GM10248 (cell line): ENCODE data around the gene PPP2R1A.

Source experiments
- CTCF ChIA-PET: fragments of 300-600 bp; sonication (Branson Sonifier 250); formaldehyde crosslinking; extraction: SDS; loops from one replicate; lab custom pipeline; 2021; ENCODE audit warnings: antibody characterized with exemption; lab: Yijun Ruan, JAX
- POLR2A ChIA-PET: fragments of 350-650 bp; sonication (Branson Sonifier 250); formaldehyde crosslinking; extraction: SDS; loops from one replicate; lab custom pipeline; 2020; ENCODE audit warnings: antibody characterized with exemption; lab: Yijun Ruan, JAX
- DNase-seq: peaks from one replicate; pipeline ENCODE4 v3.0.0; 2012; ENCODE audit errors: extremely low spot score
- TF ChIP-seq, protein P1 (sequence below): IDR thresholded peaks from 2 replicates; pipeline ENCODE4 v1.5.1; 2012; ENCODE audit warnings: mild to moderate bottlenecking, low read depth; ENCODE audit errors: extremely low read depth, missing control alignments, control extremely low read depth

PPP2R1A gene

DNA sequence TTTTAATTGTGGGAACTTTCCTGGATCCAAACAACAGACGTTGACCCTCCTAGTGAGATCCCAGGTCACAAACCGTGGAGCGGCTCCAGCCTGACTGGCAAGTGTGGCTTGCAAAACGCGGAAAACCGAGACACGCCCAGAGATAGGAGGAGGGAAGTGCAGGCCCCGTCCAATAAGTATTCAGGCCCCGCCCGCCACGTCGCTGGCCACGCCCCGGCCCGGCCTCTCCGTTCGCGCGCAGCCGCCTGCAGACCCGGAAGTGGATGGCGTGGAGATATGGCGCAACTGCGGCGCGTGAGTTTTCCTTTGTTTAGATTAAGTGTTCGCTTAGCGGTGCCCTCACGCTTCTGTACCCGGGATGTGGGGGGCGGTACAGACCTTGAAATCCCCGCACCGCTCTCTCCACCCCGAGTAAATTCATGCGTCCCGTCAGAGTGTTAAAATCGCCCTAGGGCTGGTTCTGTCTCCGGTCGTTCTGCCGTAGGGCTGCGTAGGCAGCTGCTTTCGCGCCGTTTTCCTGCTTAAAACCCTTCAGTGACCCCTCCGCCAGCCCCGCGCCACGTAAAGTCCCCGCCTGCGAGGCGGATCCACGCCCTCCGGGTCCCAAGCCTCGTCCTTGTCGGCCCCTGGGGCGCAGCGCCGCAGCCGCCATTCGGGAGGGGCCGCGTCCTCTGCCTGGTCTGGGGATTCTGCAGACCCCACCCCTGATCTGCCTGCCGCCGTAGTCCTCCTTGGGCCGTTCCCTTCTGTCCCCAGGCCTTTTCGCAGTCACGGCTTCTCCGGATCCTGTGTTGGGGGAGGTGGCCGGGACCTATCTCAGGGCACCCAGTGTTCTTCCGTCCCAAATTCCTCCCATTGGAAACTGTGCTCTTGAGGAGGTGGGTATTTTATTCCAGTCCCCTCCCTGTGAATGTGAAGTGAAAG lies 79.7 kb downstream of the PPP2R1A start, which contains the start of gene ZNF766:
Gene ZNF766 (plus strand): TSS at position 250 of the 924 bp plus-strand sequence. CDS start 27 bp downstream, at position 277.
- ChIA-PET CTCF (no interaction called here), POLR2A (no interaction called here)

DNA sequence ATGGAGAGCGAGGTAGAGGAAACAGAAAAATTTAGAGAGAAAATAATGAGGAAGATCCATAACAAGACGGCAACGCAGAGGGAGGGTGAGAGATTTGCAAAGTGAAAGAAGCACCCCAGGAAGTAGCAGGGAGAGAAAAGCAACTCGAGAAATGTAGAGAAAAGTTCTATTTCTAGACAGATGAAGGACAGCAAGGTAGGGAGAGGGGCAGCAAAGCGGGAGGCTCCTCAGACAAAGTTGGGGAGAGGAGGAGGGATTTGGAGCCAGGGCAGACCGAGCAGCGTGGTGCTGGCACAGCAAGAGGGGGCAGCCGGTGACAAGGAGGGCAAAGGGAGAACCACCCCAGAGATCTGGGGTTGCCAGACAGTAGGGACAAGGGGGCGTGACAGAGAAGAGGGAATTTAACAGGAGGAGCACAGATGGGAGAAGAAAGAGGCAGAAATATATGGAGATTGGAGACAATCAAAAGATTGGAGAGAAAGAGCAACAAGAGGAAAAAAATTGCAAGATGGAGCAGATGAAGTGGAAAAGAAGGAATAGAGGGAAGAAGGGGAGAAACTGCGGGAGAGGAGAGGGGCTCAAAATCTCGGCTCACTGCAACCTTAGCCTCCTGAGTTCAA lies 80.5 kb downstream of the PPP2R1A start:
- peak; percentile 26 for DNase-seq
- POLR2A ChIA-PET: no interaction called here

More for the DNA sequence above, 79.7 kb downstream of the PPP2R1A start, which contains the start of gene ZNF766:
- peak; percentile 97 for DNase-seq
- TF ChIP-seq, protein P1, sequence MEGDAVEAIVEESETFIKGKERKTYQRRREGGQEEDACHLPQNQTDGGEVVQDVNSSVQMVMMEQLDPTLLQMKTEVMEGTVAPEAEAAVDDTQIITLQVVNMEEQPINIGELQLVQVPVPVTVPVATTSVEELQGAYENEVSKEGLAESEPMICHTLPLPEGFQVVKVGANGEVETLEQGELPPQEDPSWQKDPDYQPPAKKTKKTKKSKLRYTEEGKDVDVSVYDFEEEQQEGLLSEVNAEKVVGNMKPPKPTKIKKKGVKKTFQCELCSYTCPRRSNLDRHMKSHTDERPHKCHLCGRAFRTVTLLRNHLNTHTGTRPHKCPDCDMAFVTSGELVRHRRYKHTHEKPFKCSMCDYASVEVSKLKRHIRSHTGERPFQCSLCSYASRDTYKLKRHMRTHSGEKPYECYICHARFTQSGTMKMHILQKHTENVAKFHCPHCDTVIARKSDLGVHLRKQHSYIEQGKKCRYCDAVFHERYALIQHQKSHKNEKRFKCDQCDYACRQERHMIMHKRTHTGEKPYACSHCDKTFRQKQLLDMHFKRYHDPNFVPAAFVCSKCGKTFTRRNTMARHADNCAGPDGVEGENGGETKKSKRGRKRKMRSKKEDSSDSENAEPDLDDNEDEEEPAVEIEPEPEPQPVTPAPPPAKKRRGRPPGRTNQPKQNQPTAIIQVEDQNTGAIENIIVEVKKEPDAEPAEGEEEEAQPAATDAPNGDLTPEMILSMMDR: no peak

DNA sequence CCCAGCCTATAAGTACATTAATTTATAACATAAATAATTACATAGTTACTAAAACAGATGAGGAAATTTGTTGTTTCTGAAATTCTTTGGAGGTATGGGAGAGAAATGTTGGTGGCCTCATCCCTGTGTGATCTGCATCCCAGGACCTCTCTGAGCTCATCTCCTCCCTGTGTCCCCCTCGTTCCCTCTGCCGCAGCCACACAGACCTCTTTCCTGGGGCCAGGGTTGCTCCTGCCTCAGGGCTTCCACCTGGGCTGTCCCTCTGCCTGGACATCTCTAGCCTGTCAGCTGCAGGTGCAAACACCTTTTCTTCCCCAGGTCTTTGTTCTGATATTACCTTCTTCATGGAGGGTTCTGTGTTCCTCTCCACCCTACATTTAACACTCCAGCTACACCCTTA lies 83.4 kb downstream of the PPP2R1A start:
- ChIA-PET CTCF (interaction anchor here (0.9 kb wide), 1 partner anchor 12 kb away, joined by 3 read pairs; no protein-coding TSS in a partner anchor), POLR2A (no interaction called here)
- DNase-seq: no peak
- TF ChIP-seq, protein P1: no peak

More for the DNA sequence above, 80.5 kb downstream of the PPP2R1A start:
- TF ChIP-seq, protein P1: no peak
- CTCF ChIA-PET: no interaction called here

DNA sequence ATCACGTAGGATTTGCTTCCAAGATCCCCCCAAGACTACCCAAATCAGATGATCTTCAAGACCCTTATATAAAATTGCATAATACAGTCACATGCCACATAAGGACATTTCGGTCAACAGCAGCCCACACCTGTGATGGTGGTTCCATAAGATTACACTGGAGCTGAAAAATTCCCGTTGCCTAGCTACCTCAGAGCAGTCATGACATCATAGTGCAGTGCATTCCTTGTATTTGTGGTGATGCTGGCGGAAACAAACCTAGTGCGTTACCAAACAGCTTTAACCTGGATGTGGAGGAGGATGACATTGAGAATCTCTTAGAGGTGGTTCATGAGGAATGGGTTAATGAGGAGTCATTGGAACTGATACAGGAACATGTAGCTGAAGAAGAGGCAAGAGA lies 84.3 kb downstream of the PPP2R1A start:
- ChIA-PET POLR2A (no interaction called here), CTCF (interaction anchor here (0.9 kb wide), 1 partner anchor 11 kb away, joined by 3 read pairs; no protein-coding TSS in a partner anchor)
- TF ChIP-seq, protein P1: no peak
- no peak for DNase-seq

DNA sequence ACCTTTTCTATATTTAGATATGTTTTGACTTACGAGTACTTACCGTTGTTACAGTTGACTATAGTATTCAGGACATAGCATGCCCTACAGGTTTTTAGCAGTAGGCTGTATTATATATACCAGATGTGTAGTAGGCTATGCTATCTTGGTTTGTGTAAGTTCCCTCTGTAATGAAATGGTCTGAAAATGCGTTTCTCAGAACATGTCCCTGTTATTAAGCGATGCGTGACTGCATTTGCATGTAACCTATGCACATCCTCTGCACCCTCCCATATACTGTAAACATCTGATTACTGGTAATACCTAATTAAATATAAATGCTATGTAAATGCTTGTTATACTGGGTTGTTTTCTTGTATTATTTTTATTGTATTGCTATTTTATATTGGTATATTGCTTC lies 86.1 kb downstream of the PPP2R1A start:
- no peak for DNase-seq
- TF ChIP-seq, protein P1: no peak
- POLR2A ChIA-PET: no interaction called here
- CTCF ChIA-PET: no interaction called here

DNA sequence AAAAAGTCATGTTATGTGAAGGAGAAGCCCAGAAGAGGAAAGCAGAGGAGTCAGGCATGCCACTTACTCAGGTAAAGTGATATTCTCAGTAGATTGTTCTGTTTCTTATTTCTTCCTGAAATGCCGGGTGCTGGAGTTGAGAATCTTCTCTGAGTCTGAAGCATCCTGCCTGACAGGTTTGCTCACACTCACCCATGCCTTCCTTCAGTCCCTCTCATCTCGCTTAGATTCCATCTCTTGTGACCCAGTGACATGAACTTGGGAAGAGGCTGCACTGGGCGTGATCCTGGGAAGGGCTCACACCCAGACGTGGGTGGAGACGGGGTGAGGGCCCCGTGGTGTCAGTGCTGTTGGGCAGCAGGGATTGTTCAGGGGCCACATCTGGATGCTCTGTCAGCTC lies 87.6 kb downstream of the PPP2R1A start:
- POLR2A ChIA-PET: no interaction called here
- no peak for DNase-seq
- TF ChIP-seq, protein P1: no peak
- CTCF ChIA-PET: no interaction called here
